ENCODE measurements around the gene BTBD19. TPM values are rescaled to one million over a fixed set of nuclear protein-coding genes. Genes with fewer than 3 reads are reported as not detected.

Gene BTBD19
- total and polyA plus RNA-seq, 2 of the 8 experiments (the other 6 are each of a cell fraction or from before 2014, with no cell fraction given): 1.1 TPM

DNA sequence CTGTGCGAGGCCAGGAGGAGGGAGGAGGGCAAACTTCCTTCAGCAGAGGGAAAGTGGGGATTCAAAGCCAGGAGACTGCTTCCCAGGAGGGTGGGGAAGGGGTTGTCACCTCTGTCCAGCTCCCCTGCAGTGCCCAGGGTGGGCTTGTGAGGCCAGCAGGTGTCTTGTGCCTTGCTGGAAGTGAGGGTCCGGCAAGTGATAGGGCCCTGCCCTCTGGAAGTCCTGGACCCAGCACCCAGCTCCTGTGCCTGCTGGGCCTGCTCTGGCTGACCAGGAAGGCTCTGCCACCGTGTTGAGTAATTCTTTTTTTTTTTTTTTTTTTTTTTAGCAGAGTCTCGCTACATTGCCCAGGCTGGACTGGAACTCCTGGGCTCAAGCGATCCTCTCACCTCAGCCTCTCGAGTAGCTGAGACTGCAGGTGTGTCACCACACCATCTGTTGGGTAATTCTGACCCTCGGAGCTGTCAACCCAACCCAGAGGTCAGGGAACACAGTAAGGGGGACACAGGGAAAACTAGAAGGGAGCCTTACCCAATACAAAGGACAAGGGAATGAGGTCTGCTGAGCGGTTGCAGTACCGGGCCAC is 21.4 kb upstream of the BTBD19 start (continued):
- TF ChIP-seq, protein P1, sequence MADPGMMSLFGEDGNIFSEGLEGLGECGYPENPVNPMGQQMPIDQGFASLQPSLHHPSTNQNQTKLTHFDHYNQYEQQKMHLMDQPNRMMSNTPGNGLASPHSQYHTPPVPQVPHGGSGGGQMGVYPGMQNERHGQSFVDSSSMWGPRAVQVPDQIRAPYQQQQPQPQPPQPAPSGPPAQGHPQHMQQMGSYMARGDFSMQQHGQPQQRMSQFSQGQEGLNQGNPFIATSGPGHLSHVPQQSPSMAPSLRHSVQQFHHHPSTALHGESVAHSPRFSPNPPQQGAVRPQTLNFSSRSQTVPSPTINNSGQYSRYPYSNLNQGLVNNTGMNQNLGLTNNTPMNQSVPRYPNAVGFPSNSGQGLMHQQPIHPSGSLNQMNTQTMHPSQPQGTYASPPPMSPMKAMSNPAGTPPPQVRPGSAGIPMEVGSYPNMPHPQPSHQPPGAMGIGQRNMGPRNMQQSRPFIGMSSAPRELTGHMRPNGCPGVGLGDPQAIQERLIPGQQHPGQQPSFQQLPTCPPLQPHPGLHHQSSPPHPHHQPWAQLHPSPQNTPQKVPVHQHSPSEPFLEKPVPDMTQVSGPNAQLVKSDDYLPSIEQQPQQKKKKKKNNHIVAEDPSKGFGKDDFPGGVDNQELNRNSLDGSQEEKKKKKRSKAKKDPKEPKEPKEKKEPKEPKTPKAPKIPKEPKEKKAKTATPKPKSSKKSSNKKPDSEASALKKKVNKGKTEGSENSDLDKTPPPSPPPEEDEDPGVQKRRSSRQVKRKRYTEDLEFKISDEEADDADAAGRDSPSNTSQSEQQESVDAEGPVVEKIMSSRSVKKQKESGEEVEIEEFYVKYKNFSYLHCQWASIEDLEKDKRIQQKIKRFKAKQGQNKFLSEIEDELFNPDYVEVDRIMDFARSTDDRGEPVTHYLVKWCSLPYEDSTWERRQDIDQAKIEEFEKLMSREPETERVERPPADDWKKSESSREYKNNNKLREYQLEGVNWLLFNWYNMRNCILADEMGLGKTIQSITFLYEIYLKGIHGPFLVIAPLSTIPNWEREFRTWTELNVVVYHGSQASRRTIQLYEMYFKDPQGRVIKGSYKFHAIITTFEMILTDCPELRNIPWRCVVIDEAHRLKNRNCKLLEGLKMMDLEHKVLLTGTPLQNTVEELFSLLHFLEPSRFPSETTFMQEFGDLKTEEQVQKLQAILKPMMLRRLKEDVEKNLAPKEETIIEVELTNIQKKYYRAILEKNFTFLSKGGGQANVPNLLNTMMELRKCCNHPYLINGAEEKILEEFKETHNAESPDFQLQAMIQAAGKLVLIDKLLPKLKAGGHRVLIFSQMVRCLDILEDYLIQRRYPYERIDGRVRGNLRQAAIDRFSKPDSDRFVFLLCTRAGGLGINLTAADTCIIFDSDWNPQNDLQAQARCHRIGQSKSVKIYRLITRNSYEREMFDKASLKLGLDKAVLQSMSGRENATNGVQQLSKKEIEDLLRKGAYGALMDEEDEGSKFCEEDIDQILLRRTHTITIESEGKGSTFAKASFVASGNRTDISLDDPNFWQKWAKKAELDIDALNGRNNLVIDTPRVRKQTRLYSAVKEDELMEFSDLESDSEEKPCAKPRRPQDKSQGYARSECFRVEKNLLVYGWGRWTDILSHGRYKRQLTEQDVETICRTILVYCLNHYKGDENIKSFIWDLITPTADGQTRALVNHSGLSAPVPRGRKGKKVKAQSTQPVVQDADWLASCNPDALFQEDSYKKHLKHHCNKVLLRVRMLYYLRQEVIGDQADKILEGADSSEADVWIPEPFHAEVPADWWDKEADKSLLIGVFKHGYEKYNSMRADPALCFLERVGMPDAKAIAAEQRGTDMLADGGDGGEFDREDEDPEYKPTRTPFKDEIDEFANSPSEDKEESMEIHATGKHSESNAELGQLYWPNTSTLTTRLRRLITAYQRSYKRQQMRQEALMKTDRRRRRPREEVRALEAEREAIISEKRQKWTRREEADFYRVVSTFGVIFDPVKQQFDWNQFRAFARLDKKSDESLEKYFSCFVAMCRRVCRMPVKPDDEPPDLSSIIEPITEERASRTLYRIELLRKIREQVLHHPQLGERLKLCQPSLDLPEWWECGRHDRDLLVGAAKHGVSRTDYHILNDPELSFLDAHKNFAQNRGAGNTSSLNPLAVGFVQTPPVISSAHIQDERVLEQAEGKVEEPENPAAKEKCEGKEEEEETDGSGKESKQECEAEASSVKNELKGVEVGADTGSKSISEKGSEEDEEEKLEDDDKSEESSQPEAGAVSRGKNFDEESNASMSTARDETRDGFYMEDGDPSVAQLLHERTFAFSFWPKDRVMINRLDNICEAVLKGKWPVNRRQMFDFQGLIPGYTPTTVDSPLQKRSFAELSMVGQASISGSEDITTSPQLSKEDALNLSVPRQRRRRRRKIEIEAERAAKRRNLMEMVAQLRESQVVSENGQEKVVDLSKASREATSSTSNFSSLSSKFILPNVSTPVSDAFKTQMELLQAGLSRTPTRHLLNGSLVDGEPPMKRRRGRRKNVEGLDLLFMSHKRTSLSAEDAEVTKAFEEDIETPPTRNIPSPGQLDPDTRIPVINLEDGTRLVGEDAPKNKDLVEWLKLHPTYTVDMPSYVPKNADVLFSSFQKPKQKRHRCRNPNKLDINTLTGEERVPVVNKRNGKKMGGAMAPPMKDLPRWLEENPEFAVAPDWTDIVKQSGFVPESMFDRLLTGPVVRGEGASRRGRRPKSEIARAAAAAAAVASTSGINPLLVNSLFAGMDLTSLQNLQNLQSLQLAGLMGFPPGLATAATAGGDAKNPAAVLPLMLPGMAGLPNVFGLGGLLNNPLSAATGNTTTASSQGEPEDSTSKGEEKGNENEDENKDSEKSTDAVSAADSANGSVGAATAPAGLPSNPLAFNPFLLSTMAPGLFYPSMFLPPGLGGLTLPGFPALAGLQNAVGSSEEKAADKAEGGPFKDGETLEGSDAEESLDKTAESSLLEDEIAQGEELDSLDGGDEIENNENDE (IDR thresholded peaks at IDR 0.05; ENCODE audit: insufficient replicate concordance, low read length): no peak
- TF ChIP-seq YY1 (IDR thresholded peaks at IDR 0.05; ENCODE audit: low read depth, low read length) (no peak), FOSL1 (IDR thresholded peaks at IDR 0.05; ENCODE audit: insufficient read depth, low read depth, low read length) (no peak), JUN (IDR thresholded peaks at IDR 0.05; ENCODE audit: low read depth, low read length) (no peak)

Data from H1 (cell line).